GM18520 (cell line): ENCODE measurements around the gene BCL6.
"Not testable (repeated sequence)": the region's sequence is repeated elsewhere in the genome, so short reads cannot be mapped to it uniquely, and the experiment has no call there.

ENCODE experiments used
- ATAC-seq: cut with Tn5 transposase; IDR thresholded peaks from one replicate; pipeline ENCODE4 v1.9.1; 2021; ENCODE audit not compliant: unreplicated experiment

BCL6 gene

GRCh38 chr3:187717572-187717971 is 27.7 kb downstream of the BCL6 start:
- no peak for ATAC-seq

DNA sequence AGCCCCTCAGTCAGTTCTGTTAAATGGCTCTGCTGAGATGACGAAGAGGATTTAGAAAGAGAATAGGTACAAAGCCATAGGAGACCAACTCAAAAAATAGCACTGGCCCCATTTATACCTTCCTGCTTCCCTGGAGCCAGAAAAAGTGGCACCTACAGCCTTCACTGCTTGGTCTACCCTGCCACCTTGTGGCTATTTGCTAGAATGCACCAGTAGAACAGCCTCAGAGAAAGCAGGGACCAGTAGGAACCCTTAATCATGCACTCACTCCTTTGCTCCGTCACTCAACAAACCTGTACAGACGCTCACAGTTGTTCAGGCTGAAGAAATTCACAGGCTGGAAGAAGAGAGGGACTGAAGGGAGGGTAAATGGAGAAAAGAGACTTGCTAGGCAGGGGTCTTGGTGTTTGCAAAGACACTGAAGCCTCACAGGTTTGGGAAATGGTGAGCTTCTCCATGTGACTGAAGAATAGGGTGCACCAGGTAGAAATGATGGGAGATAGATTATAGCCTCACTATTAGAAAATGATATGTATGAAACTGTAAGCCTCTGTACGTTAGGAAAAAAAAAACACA is 30.8 kb downstream of the BCL6 start:
- ATAC-seq = peak; percentile 76

DNA sequence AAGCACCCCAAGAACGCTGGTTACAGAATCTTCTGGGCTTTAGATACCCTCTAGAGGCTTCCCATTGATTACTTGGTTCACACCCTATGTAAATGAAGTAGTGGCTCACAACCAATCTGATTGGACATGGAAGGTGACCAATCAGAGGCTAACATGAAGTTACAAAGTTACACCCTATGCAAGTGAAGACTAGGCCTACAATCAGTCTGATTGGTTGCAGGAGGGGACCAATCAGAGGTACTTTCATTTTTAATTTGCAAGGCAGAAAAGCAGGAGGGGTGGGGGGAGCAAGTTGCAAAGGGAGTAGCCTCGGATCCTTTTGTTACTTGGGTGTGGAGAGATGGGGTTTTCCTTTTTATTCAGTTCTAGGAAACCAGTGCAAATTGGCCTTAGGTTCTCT is 31.8 kb downstream of the BCL6 start:
- no peak for ATAC-seq

- ATAC-seq = no peak
Observed at GRCh38 chr3:187709155-187709554, 36.1 kb downstream of the BCL6 start.

GRCh38 chr3:187708696-187709095 is 36.6 kb downstream of the BCL6 start:
- ATAC-seq = no peak

DNA sequence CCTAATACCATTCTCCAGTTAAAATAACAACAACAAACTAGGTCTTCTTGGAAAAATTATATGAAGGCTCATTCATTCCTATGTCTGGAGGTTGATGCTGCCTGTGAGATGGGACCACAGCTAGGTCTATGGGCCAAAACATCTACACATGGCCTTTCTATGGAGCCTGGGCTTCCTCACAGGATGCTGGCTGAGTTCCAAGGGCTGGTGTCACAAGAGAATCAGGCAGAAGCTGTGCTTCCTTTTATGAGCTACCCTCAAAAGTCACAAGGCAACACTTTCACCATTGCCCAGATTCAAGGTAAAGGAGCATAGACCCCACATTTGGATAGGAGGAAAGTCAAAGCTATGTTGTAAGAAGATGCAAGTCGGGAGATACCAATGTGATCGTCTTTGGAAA is 38.3 kb downstream of the BCL6 start:
- ATAC-seq = no peak

DNA sequence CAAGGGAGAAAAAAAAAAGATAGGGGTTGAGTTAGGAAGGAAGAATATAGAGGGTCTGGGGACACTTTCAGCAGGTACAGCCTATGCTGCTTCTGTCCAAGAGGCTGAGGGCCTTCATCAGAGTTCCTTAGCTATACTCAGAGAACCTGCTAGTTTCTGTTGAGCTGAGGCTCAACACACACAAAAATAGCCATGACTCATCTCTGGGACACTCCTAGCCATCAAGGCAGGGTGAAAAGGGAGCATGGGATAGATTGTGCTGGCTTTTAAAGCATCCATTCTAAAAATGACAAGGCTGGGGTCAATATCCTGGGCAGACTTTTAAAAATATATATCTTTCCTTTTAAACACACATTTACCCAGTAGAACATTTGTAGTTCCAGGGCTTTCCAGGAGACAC is 40.1 kb downstream of the BCL6 start:
- ATAC-seq = no peak

GRCh38 chr3:187702507-187703033 is 42.7 kb downstream of the BCL6 start, which contains the start of gene RTP2:
TSS of gene RTP2 (minus strand) at chr3:187702557. CDS start at chr3:187702128, 429 bp downstream.
- ATAC-seq = no peak

DNA sequence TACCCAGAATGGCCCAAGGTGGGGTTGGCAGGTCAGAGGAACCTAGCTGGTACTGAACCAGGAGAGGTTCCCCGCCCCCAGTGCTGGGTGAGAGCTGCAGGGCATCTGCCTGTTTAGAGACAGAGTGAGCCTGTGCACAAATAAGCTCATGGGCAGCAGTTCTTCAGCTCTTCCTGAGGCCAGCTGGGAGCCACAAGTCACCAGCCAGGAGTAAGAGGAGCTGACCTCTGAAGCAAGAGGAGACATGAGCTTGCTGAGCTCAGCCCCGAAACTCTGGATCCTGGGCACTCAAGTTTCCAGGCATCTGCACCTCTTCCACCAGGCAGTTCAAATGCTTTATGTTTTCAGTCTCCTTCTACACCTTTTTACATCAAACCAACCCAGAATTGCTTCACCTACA is 45.0 kb downstream of the BCL6 start:
- no peak for ATAC-seq

- ATAC-seq = no peak
Observed at GRCh38 chr3:187698499-187699399, 46.5 kb downstream of the BCL6 start.

DNA sequence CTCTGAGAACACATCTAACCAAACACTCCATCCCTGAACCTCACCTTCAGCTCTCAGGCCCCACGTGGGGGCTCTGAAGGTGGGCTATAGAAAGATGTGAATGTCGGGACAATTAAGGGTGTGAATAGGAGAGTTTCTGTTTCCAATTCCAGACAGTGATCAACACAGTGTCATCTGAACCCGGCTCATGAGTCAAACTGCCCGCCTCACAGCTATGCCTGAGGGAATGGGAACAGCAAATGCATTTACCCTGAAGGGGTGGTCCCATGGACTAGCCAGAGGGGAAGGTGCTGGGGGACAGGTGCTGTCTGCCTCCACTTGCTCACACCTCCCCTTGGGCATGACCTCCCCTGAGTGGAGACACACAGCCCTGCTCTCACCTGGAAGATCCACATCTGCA is 49.2 kb downstream of the BCL6 start:
- no peak for ATAC-seq

DNA sequence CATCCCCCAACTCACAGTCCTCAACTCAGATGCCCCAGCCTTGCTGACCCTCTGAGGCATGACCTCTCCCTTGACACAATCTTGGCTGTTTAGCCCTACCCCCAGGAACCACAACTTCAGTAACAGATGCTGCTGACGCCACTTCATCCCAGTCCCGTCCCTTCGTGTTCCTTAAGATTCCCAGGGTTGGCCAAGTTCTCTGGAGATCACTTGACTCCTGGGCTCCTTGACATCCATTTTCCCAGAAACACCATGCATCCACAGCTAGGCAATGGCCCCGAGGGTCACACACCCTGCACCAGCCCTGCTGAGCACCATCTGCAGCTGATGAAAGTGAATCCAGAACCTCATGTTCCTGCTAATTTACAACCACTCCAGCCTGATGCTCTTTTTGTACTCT is 49.8 kb downstream of the BCL6 start:
- no peak for ATAC-seq

DNA sequence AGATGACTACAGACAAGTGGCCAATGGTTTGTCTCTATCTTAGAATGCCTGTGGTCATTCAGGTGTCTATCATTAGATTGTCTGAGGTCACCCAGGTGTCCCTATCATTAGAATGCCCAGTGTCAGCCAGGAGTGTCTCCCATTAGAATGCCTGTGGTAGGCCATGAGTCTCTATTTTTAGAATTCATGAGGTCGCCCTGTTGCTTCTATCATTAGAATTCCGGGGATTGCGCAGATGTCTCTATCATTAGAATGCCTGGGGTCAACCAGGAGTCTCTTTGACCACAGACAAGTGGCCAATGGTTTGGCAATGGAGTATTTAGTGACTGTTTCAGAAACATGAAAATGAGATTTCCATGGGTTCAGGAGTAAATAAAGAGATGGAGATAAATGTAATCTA is 50.5 kb downstream of the BCL6 start:
- ATAC-seq = no peak

GRCh38 chr3:187693431-187693830 is 51.8 kb downstream of the BCL6 start:
- no peak for ATAC-seq

GRCh38 chr3:187689984-187690383 is 55.3 kb downstream of the BCL6 start:
- ATAC-seq = no peak

DNA sequence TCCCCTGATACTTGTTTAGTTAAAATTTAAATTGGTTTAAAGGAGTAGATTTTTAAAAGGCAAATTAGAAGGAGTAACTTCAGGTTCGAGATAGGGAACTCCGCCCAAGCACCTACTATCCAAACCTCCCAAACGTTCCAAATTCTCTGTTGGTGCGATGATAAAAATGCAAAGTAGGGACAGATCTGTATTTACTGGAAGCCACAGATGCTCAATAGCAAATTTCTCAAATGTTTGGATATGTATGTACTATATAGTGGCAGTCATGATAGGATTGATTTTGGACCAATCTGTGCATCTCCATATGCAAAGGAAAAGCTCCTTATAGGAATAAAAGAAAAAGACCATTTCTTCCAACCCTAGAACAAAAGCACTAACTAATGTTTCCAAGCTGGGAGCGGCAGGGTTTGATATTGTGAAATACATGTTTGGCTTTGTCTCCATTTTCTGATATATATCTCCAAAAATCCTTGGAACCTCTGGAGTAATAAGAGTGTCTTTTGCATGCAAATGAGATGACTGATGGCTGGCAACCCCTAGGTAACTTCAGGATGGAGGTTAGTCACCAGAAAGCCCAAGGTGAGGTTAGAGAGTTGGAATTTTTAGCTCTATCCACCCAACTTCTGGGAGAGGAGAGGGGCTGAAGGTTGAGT is 58.5 kb downstream of the BCL6 start:
- no peak for ATAC-seq

DNA sequence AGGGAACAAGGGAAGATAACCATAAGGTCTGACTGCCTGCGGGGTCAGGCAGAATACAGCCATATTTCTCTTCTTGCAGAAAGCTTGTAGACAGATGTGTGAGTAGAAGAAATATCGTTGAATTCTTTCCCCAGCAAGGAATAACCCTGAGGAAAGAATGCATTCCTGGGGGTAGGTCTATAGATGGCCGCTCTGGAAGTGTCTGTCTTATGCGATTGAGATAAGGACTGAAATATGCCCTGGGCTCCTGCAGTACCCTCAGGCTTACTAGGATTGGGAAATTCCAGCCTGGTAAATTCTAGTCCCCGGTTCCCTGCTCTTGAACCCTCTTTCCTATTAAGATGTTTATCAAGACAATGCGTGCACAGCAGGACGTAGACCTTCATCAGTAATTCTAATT is 59.3 kb downstream of the BCL6 start:
- ATAC-seq = no peak

DNA sequence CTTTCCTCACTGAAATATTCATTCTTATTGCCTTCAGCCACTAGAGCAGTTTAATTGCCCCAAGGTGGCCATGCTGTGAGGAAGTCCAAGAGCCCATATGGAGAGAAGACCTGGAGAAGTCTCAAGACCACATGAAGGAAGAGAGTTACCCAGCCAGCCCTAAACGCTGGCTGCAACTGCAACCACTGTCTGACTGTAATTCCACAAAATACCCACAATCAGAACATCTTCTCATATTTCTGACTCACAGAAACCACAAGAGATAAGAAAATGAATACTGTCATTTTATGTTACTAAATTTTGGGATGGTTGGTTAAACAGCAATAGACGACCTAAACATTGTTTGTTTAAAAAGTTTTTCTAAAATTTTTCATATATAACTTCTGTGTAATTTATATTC is 60.4 kb downstream of the BCL6 start:
- no peak for ATAC-seq

- ATAC-seq = no peak
Observed at GRCh38 chr3:187684444-187684843, 60.8 kb downstream of the BCL6 start.

- not testable (repeated sequence) for ATAC-seq
Observed at GRCh38 chr3:187681756-187682155, 63.5 kb downstream of the BCL6 start.

- ATAC-seq = no peak
Observed at GRCh38 chr3:187679638-187680396, 65.5 kb downstream of the BCL6 start.
